Measurements from ENCODE around the gene PAX5. TPM values are rescaled to one million over a fixed set of nuclear protein-coding genes. Genes with fewer than 3 reads are reported as not detected.

PAX5 gene
- total RNA-seq, 1 experiment from 2014 or later = 0.39 TPM

DNA sequence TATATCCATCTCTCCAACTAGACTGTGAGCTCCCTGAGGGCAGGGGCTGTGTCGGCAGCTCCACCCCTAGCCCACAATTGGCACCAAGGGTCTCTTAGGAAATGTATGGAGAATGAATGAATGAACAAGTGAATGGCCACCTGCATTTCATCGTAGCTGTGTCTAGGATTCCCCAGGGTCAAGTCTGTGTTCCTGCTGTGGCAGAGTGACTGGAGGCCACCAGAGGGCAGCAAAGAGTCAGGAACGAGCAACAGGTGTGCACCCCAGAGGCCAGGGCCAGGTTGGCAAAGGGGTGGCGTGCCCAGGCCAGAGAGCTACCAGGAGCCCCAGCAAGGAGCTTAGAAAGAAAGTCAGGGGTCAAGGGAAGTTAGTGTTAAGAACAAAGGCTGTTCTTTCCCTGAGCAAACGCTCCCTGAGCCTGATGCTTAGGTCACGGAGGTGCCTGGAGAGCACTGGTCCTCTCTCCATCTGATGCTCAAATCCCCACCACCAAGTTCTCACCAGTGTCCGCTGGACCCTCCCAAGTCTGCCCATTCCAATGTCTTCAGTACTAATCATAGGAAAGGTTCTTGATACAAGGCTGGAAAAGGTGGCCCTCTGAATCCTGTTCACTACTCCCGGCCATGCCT, 160.7 kb downstream of the PAX5 start:
- no peak overlapping the region for H4K8ac ChIP-seq (replicated peaks; ENCODE audit: insufficient read length, low read depth, low read length)
- Mint-ChIP-seq H3K36me3 (ENCODE audit: insufficient read depth in 1 of 3, low read depth in 3 of 3) (peaks cover 0 to 7% (median 3%) of the 10 kb centered on the region in 3 experiments; a peak in 4 of 7 replicates), H3K4me1 (peaks cover 4 to 8% of the 10 kb centered on the region in 2 experiments; a peak in 3 of 4 replicates), H3K27ac (no peak overlapping the region), H3K9me3 (peaks cover 7 to 11% of the 10 kb centered on the region in 2 experiments), H3K4me3 (no peak overlapping the region; a peak in 1 of 5 replicates), H3K27me3 (ENCODE audit: low read depth) (peaks cover 32% of the 10 kb centered on the region)
- no peaks in the 10 kb centered on the region for H3K79me2 ChIP-seq (ENCODE audit: insufficient read depth, low read length)
- H3K4me2 ChIP-seq (ENCODE audit: insufficient read depth, insufficient read length, low read length) = no peak overlapping the region
- H2BK15ac ChIP-seq (ENCODE audit: low read depth, low read length) = no peak overlapping the region
- no peaks in the 10 kb centered on the region for H4K20me1 ChIP-seq (ENCODE audit: control insufficient read depth, insufficient read depth, insufficient read length)
- no peaks in the 10 kb centered on the region for H3K23me2 ChIP-seq (ENCODE audit: insufficient read length, low read depth, low read length, poor library complexity, severe bottlenecking)
- H3K4ac ChIP-seq (ENCODE audit: low read depth, low read length) = no peak overlapping the region
- no peak overlapping the region for H4K5ac ChIP-seq (ENCODE audit: insufficient read length, low read depth, low read length)
- H4K91ac ChIP-seq (ENCODE audit: insufficient read length, low read depth, low read length) = no peak overlapping the region
- H2AK5ac ChIP-seq (ENCODE audit: insufficient read length, low read length) = no peak overlapping the region
- no peak overlapping the region for H2BK12ac ChIP-seq (ENCODE audit: insufficient read length, low read depth, low read length)
- no peaks in the 10 kb centered on the region for H3K4me1 ChIP-seq (ENCODE audit: insufficient read depth, low read length)
- H3K56ac ChIP-seq (ENCODE audit: insufficient read length, low read depth, low read length) = no peak overlapping the region
- TF ChIP-seq, protein P1, sequence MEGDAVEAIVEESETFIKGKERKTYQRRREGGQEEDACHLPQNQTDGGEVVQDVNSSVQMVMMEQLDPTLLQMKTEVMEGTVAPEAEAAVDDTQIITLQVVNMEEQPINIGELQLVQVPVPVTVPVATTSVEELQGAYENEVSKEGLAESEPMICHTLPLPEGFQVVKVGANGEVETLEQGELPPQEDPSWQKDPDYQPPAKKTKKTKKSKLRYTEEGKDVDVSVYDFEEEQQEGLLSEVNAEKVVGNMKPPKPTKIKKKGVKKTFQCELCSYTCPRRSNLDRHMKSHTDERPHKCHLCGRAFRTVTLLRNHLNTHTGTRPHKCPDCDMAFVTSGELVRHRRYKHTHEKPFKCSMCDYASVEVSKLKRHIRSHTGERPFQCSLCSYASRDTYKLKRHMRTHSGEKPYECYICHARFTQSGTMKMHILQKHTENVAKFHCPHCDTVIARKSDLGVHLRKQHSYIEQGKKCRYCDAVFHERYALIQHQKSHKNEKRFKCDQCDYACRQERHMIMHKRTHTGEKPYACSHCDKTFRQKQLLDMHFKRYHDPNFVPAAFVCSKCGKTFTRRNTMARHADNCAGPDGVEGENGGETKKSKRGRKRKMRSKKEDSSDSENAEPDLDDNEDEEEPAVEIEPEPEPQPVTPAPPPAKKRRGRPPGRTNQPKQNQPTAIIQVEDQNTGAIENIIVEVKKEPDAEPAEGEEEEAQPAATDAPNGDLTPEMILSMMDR (conservative IDR thresholded peaks at IDR 0.05) = peak; percentile 96
- DNase-seq = peak; percentile 81
- peaks cover 2% of the 10 kb centered on the region; the same call in 1 of the 2 replicates for H3K27me3 ChIP-seq (ENCODE audit: insufficient read depth, low read length)
- H3K14ac ChIP-seq (ENCODE audit: insufficient read depth, low read length) = no peak overlapping the region
- H3K9ac ChIP-seq (ENCODE audit: extremely low read depth, insufficient read length, low read length) = no peak overlapping the region
- H3T11ph ChIP-seq (ENCODE audit: low read length) = no peak overlapping the region
- no peak overlapping the region for H3K23ac ChIP-seq (ENCODE audit: insufficient read length, low read depth, low read length)
- no CpG with 5 or more reads among the region's 8 CpGs for WGBS (ENCODE audit: extremely low coverage, insufficient read length, low lambda C conversion rate)
- no peak overlapping the region for H3K27ac ChIP-seq (ENCODE audit: insufficient read length, low read depth, low read length)
- H3K79me1 ChIP-seq (ENCODE audit: insufficient read depth, low read depth, low read length, poor library complexity, severe bottlenecking) = no peaks in the 10 kb centered on the region
- no peak overlapping the region for H2BK20ac ChIP-seq (ENCODE audit: low read depth, low read length, poor library complexity, severe bottlenecking)
- H2BK5ac ChIP-seq (ENCODE audit: insufficient read length, low read length) = no peak overlapping the region
- no peak overlapping the region for H3K18ac ChIP-seq (ENCODE audit: insufficient read length, low read depth, low read length)
- H2BK120ac ChIP-seq (ENCODE audit: low read depth, low read length, poor library complexity, severe bottlenecking) = no peak overlapping the region
- peaks cover 5% of the 10 kb centered on the region for H3K9me3 ChIP-seq (ENCODE audit: control insufficient read depth, low read depth, low read length)
- no peak overlapping the region for H2AFZ ChIP-seq (ENCODE audit: low read length)
